ENCODE data around the gene ATP9A.

ATP9A gene

GRCh38 chr20:51613580-51613979 is 154.6 kb downstream of the ATP9A start:
- Histone ChIP-seq H2BK5ac (ENCODE audit: low read depth, low read length, poor library complexity) (no peak overlapping the region), H3K18ac (ENCODE audit: low read length) (no peak overlapping the region), H3K79me2 (ENCODE audit: control insufficient read depth, insufficient read depth, low read length, poor library complexity) (no peaks in the 10 kb centered on the region)

GRCh38 chr20:51612896-51613295 is 155.3 kb downstream of the ATP9A start:
- Histone ChIP-seq H3K4me3 (ENCODE audit: low read depth, low read length) (no peak overlapping the region), H3K4me1 (ENCODE audit: control insufficient read depth in 1 of 2, insufficient read depth in 2 of 2, low read length in 2 of 2) (peaks cover 0 to 4% of the 10 kb centered on the region in 2 experiments), H2BK12ac (ENCODE audit: low read length) (no peak overlapping the region), H3K23ac (ENCODE audit: low read length) (no peak overlapping the region), H2BK120ac (ENCODE audit: insufficient read depth, low read length, poor library complexity) (no peak overlapping the region), H3K36me3 (ENCODE audit: control insufficient read depth in 1 of 2, insufficient read depth in 2 of 2, low read length in 2 of 2) (no peaks in the 10 kb centered on the region), H2BK5ac (ENCODE audit: low read depth, low read length, poor library complexity) (no peak overlapping the region), H3K9ac (ENCODE audit: low read length) (no peak overlapping the region), H3K4me2 (ENCODE audit: low read length) (no peak overlapping the region), H3K9me3 (ENCODE audit: insufficient read depth, low read depth, low read length) (peaks cover 2% of the 10 kb centered on the region), H4K8ac (ENCODE audit: low read depth, low read length) (no peak overlapping the region), H3K27me3 (ENCODE audit: insufficient read depth, low read length) (no peaks in the 10 kb centered on the region), H3K79me2 (ENCODE audit: control insufficient read depth, insufficient read depth, low read length, poor library complexity) (no peaks in the 10 kb centered on the region), H2AFZ (ENCODE audit: insufficient read depth, low read length, poor library complexity) (no peak overlapping the region), H3K27ac (ENCODE audit: low read depth, low read length) (no peak overlapping the region), H4K91ac (ENCODE audit: low read depth, low read length) (no peak overlapping the region), H3K79me1 (ENCODE audit: low read length) (no peaks in the 10 kb centered on the region), H3K14ac (ENCODE audit: low read length) (no peak overlapping the region), H2AK5ac (ENCODE audit: low read length) (no peak overlapping the region), H4K12ac (ENCODE audit: low read depth, low read length) (no peak overlapping the region), H3K4ac (ENCODE audit: low read depth, low read length) (no peak overlapping the region), H3K18ac (ENCODE audit: low read length) (no peak overlapping the region)
- no peak for DNase-seq
- WGBS (ENCODE audit: extremely low coverage, insufficient coverage, insufficient read length), result no CpG with 5 or more reads among the region's 5 CpGs

More at GRCh38 chr20:51613580-51613979, 154.6 kb downstream of the ATP9A start:
- Histone ChIP-seq H4K12ac (ENCODE audit: low read depth, low read length) (no peak overlapping the region), H3K4me2 (ENCODE audit: low read length) (no peak overlapping the region), H3K79me1 (ENCODE audit: low read length) (no peaks in the 10 kb centered on the region), H2BK12ac (ENCODE audit: low read length) (no peak overlapping the region), H3K27me3 (ENCODE audit: insufficient read depth, low read length) (no peaks in the 10 kb centered on the region), H2AFZ (ENCODE audit: insufficient read depth, low read length, poor library complexity) (no peak overlapping the region), H4K8ac (ENCODE audit: low read depth, low read length) (no peak overlapping the region), H2AK5ac (ENCODE audit: low read length) (no peak overlapping the region), H3K9ac (ENCODE audit: low read length) (no peak overlapping the region), H3K4me1 (ENCODE audit: control insufficient read depth in 1 of 2, insufficient read depth in 2 of 2, low read length in 2 of 2) (peaks cover 0 to 4% of the 10 kb centered on the region in 2 experiments), H4K91ac (ENCODE audit: low read depth, low read length) (no peak overlapping the region), H3K4me3 (ENCODE audit: low read depth, low read length) (no peak overlapping the region), H3K4ac (ENCODE audit: low read depth, low read length) (no peak overlapping the region), H3K23ac (ENCODE audit: low read length) (no peak overlapping the region), H3K14ac (ENCODE audit: low read length) (no peak overlapping the region), H3K36me3 (ENCODE audit: control insufficient read depth in 1 of 2, insufficient read depth in 2 of 2, low read length in 2 of 2) (no peaks in the 10 kb centered on the region), H2BK120ac (ENCODE audit: insufficient read depth, low read length, poor library complexity) (no peak overlapping the region), H3K9me3 (ENCODE audit: insufficient read depth, low read depth, low read length) (peaks cover 2% of the 10 kb centered on the region), H3K27ac (ENCODE audit: low read depth, low read length) (no peak overlapping the region)
- no peak for DNase-seq
- no CpG with 5 or more reads among the region's 6 CpGs for WGBS (ENCODE audit: extremely low coverage, insufficient coverage, insufficient read length)

- DNase-seq, result no peak
- Histone ChIP-seq H2BK120ac (ENCODE audit: insufficient read depth, low read length, poor library complexity) (no peak overlapping the region), H4K91ac (ENCODE audit: low read depth, low read length) (no peak overlapping the region), H3K4me2 (ENCODE audit: low read length) (no peak overlapping the region), H3K4me3 (ENCODE audit: low read depth, low read length) (no peak overlapping the region), H3K4me1 (ENCODE audit: control insufficient read depth in 1 of 2, insufficient read depth in 2 of 2, low read length in 2 of 2) (peaks cover 0 to 2% of the 10 kb centered on the region in 2 experiments), H2AK5ac (ENCODE audit: low read length) (no peak overlapping the region), H3K18ac (ENCODE audit: low read length) (no peak overlapping the region), H2BK12ac (ENCODE audit: low read length) (no peak overlapping the region), H3K36me3 (ENCODE audit: control insufficient read depth in 1 of 2, insufficient read depth in 2 of 2, low read length in 2 of 2) (no peaks in the 10 kb centered on the region), H3K14ac (ENCODE audit: low read length) (no peak overlapping the region), H3K27me3 (ENCODE audit: insufficient read depth, low read length) (no peaks in the 10 kb centered on the region), H2AFZ (ENCODE audit: insufficient read depth, low read length, poor library complexity) (no peak overlapping the region), H3K9ac (ENCODE audit: low read length) (no peak overlapping the region), H3K9me3 (ENCODE audit: insufficient read depth, low read depth, low read length) (no peaks in the 10 kb centered on the region), H3K79me1 (ENCODE audit: low read length) (no peaks in the 10 kb centered on the region), H4K12ac (ENCODE audit: low read depth, low read length) (no peak overlapping the region), H4K8ac (ENCODE audit: low read depth, low read length) (no peak overlapping the region), H3K23ac (ENCODE audit: low read length) (no peak overlapping the region), H2BK5ac (ENCODE audit: low read depth, low read length, poor library complexity) (no peak overlapping the region), H3K79me2 (ENCODE audit: control insufficient read depth, insufficient read depth, low read length, poor library complexity) (no peaks in the 10 kb centered on the region), H3K4ac (ENCODE audit: low read depth, low read length) (no peak overlapping the region), H3K27ac (ENCODE audit: low read depth, low read length) (no peak overlapping the region)
- no CpG with 5 or more reads among the region's 2 CpGs for WGBS (ENCODE audit: extremely low coverage, insufficient coverage, insufficient read length)
Observed at GRCh38 chr20:51611625-51611890, 156.6 kb downstream of the ATP9A start.

GRCh38 chr20:51610761-51611624 is 157.2 kb downstream of the ATP9A start:
- H3K23ac ChIP-seq (ENCODE audit: low read length), result peak overlapping the region; percentile 48

More at GRCh38 chr20:51610761-51611624, 157.2 kb downstream of the ATP9A start:
- no peaks in the 10 kb centered on the region for H3K27me3 ChIP-seq (ENCODE audit: insufficient read depth, low read length)
- H4K12ac ChIP-seq (ENCODE audit: low read depth, low read length), result no peak overlapping the region
- no peaks in the 10 kb centered on the region for H3K79me1 ChIP-seq (ENCODE audit: low read length)
- WGBS (ENCODE audit: extremely low coverage, insufficient coverage, insufficient read length), result no CpG with 5 or more reads among the region's 16 CpGs
- H3K27ac ChIP-seq (ENCODE audit: low read depth, low read length), result no peak overlapping the region
- H3K9ac ChIP-seq (ENCODE audit: low read length), result no peak overlapping the region
- H2BK120ac ChIP-seq (ENCODE audit: insufficient read depth, low read length, poor library complexity), result no peak overlapping the region
- DNase-seq, result no peak
- peaks cover 0 to 2% of the 10 kb centered on the region in 2 experiments for H3K4me1 ChIP-seq (ENCODE audit: control insufficient read depth in 1 of 2, insufficient read depth in 2 of 2, low read length in 2 of 2)
- no peak overlapping the region for H3K18ac ChIP-seq (ENCODE audit: low read length)
- H3K14ac ChIP-seq (ENCODE audit: low read length), result no peak overlapping the region
- H3K79me2 ChIP-seq (ENCODE audit: control insufficient read depth, insufficient read depth, low read length, poor library complexity), result no peaks in the 10 kb centered on the region
- no peak overlapping the region for H4K8ac ChIP-seq (ENCODE audit: low read depth, low read length)
- no peak overlapping the region for H2AK5ac ChIP-seq (ENCODE audit: low read length)
- no peak overlapping the region for H3K4me2 ChIP-seq (ENCODE audit: low read length)
- H2BK5ac ChIP-seq (ENCODE audit: low read depth, low read length, poor library complexity), result no peak overlapping the region
- no peak overlapping the region for H3K4me3 ChIP-seq (ENCODE audit: low read depth, low read length)
- H2BK12ac ChIP-seq (ENCODE audit: low read length), result no peak overlapping the region
- no peak overlapping the region for H2AFZ ChIP-seq (ENCODE audit: insufficient read depth, low read length, poor library complexity)
- H3K4ac ChIP-seq (ENCODE audit: low read depth, low read length), result no peak overlapping the region
- no peak overlapping the region for H4K91ac ChIP-seq (ENCODE audit: low read depth, low read length)
- no peaks in the 10 kb centered on the region for H3K36me3 ChIP-seq (ENCODE audit: control insufficient read depth in 1 of 2, insufficient read depth in 2 of 2, low read length in 2 of 2)
- H3K9me3 ChIP-seq (ENCODE audit: insufficient read depth, low read depth, low read length), result no peaks in the 10 kb centered on the region
